ENCODE data around the gene APRT. TPM values are rescaled to one million over a fixed set of nuclear protein-coding genes. Genes with fewer than 3 reads are reported as not detected.

The APRT gene
- total RNA-seq, 2 donors from 2014 or later: 165 to 211 TPM

DNA sequence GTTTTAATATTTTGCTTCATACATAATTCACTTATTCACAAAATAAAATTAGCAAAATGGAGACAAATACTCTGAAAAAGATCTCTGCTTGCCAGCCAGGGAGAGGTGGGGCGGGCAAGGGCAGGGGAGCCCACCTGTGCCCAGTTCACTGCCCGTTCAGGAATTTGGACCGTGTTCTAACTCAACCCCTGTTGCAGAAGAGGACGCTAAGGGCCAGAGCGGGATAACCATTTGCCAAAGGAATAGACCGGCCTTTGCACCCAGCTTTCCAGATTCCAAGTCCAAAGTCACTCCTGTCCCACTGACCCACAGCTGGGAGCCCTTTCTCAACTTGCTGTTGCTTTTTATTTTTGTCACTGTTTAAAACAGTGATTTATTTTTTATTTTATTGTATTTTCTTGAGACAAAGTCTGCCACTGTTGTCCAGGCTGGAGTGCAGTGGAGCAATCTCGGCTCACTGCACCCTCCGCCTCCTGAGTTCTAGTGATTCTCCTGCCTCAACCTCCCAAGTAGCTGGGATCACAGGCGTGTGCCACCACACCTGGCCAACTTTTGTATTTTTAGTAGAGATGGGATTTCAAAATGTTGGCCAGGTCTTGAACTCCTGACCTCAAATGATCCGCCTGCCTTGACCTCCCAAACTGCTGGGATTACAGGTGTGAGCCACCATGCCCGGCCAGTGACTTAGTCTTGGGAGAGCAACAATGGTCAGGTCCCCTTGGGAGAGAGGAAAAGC, 24.0 kb downstream of the APRT start:
- H3K4me3 ChIP-seq: no peak overlapping the region
- intact Hi-C loops (cut with DNase I): no loop called here
- H3K4me1 ChIP-seq (replicated peaks): peaks cover 5% of the 10 kb centered on the region
- TF ChIP-seq, protein P1, sequence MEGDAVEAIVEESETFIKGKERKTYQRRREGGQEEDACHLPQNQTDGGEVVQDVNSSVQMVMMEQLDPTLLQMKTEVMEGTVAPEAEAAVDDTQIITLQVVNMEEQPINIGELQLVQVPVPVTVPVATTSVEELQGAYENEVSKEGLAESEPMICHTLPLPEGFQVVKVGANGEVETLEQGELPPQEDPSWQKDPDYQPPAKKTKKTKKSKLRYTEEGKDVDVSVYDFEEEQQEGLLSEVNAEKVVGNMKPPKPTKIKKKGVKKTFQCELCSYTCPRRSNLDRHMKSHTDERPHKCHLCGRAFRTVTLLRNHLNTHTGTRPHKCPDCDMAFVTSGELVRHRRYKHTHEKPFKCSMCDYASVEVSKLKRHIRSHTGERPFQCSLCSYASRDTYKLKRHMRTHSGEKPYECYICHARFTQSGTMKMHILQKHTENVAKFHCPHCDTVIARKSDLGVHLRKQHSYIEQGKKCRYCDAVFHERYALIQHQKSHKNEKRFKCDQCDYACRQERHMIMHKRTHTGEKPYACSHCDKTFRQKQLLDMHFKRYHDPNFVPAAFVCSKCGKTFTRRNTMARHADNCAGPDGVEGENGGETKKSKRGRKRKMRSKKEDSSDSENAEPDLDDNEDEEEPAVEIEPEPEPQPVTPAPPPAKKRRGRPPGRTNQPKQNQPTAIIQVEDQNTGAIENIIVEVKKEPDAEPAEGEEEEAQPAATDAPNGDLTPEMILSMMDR (IDR thresholded peaks at IDR 0.05): no peak
- no peaks in the 10 kb centered on the region for H3K9me3 ChIP-seq
- no peak overlapping the region for H3K27ac ChIP-seq
- no peaks in the 10 kb centered on the region for H3K27me3 ChIP-seq (replicated peaks; ENCODE audit: insufficient read depth)
- DNase-seq (ENCODE audit: low spot score): no peak
- WGBS: 82% methylated on average over 11 of the region's 11 CpGs
- H3K36me3 ChIP-seq: no peaks in the 10 kb centered on the region

DNA sequence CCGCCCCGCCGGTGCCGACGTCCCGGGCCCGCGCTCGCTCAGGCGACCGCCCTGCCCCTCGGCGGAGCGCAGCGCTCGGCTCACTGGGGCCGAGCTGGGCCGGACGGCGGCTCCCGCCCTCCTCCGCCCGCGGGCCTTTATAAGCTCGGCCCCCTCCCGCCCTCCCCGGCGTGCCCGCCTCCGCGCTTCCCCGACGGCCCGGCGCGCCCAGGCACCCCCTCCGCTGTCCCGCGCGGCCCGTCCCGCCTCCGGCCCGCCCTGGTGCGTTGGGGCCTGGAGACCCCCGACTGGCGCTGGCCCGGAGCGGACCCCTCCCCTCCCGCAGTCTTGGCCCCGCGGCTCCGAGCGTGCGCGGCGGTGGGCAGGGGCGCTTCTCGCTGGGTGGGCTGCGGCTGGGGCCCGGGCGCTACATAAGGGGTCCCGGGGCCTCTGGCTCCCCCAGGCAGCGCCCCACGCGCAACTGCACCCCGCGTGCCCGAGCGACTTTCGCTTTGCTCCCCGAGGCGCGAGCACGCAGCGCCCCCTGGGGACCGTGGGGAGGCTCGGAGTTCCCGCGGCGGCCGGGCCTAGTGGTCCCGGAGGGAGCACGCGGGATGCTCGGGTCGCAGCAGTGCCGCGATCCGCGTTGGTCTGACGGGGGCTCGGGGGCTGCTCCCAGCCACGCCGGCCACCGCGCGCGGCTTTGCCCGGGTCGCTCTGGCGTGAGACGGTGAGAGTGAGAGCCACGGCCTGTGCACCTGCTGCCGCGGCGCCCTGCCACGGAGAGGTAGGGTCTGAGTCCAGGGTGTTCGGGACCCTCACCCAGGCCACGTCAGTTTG, 26.4 kb downstream of the APRT start, which contains the start of gene PIEZO1:
Gene PIEZO1 (minus strand): TSS at position 115 of the 819 bp plus-strand sequence. CDS start 256 bp downstream, outside the sequence.
- Histone ChIP-seq H3K9me3 (no peaks in the 10 kb centered on the region), H3K27ac (peak within 1 kb of the TSS; percentile 90 to 94), H3K4me3 (peak within 1 kb of the TSS; percentile 86 to 89), H3K4me1 (replicated peaks) (peaks cover 5% of the 10 kb centered on the region), H3K27me3 (replicated peaks; ENCODE audit: insufficient read depth) (no peaks in the 10 kb centered on the region), H3K36me3 (no peaks in the 10 kb centered on the region)
- intact Hi-C loops (cut with DNase I): no loop called here
- 5% methylated on average over 48 of the region's 110 CpGs for WGBS
- TF ChIP-seq POLR2A (IDR thresholded peaks at IDR 0.05) (peak; percentile 46), POLR2AphosphoS5 (IDR thresholded peaks at IDR 0.05) (peak; percentile 9)
- TF ChIP-seq, protein P1 (IDR thresholded peaks at IDR 0.05): peak; percentile 86 to 98 (median 97)
- peak; percentile 61 for DNase-seq (ENCODE audit: low spot score)

DNA sequence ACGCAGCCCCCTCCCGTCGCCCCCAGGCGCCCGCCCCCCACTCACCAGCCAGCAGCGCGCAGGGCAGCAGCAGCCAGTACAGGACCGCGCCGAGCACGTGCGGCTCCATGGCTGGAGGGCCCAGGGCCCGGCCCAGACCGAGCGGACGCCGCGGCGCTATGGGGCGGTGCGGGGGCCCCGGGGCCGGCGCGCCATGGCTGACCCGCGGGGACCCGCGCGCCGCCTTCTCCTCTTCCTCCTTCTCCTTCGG, 26.9 kb downstream of the APRT start:
- H3K9me3 ChIP-seq: no peaks in the 10 kb centered on the region
- H3K4me3 ChIP-seq: peak overlapping the region; percentile 86 to 89
- intact Hi-C loops (cut with DNase I): loop anchor here (1.0 kb wide), 1 partner anchor 41 kb away; no protein-coding TSS in a partner anchor
- H3K27me3 ChIP-seq (replicated peaks; ENCODE audit: insufficient read depth): no peaks in the 10 kb centered on the region
- H3K36me3 ChIP-seq: no peaks in the 10 kb centered on the region
- peaks cover 8% of the 10 kb centered on the region for H3K4me1 ChIP-seq (replicated peaks)
- no peak for DNase-seq (ENCODE audit: low spot score)
- 0% methylated on average over 10 of the region's 32 CpGs for WGBS
- H3K27ac ChIP-seq: peak overlapping the region; percentile 90 to 94
- TF ChIP-seq POLR2A (IDR thresholded peaks at IDR 0.05): no peak
- TF ChIP-seq, protein P1 (IDR thresholded peaks at IDR 0.05): no peak
- TF ChIP-seq POLR2AphosphoS5 (IDR thresholded peaks at IDR 0.05): no peak

DNA sequence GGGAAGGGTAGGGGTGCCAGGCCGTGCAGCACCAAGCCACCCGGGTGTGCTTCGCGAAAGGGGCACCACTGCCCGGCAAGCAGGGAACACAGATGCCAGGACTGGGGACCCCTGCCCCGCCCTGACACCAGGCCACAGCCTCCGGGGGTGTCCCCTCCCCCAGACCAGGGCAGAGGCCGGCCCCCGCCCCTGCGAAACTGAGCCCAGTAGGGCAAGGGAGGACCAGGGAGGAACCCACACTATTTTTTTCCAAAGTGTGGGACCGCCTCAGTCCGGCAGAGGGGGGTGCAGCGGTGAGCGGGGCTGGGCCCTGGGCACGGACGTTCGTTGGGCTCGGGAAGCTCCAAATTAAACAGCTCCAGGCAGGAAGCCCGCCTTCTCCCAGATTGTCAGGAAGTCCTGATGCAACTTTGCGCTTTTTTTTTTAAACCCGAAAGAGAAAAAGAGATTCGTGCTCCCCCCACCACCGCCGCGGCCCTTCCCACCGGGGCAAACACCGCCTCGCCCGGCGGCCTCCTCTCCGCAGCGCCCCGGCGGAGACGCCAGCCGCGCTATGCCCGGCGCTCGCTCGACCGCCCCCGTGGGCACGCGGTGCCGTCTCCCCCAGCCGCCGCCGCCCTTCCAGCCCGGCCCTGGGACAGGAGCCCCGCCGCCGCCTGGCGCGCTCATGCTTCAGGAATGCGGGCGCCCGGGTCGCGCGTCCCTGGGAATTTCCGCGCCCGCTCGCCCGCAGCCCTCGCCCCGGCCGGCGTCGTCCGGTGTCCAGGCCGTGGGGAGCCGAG, 27.5 kb downstream of the APRT start:
- Histone ChIP-seq H3K36me3 (no peaks in the 10 kb centered on the region), H3K27ac (peak overlapping the region; percentile 90 to 94), H3K9me3 (no peaks in the 10 kb centered on the region), H3K27me3 (replicated peaks; ENCODE audit: insufficient read depth) (no peaks in the 10 kb centered on the region), H3K4me3 (peak overlapping the region; percentile 86 to 89), H3K4me1 (replicated peaks) (peaks cover 8% of the 10 kb centered on the region)
- intact Hi-C loops (cut with DNase I): loop anchor here (1.0 kb wide), 1 partner anchor 41 kb away; no protein-coding TSS in a partner anchor
- TF ChIP-seq POLR2A (IDR thresholded peaks at IDR 0.05): no peak
- peak; percentile 26 for TF ChIP-seq POLR2AphosphoS5 (IDR thresholded peaks at IDR 0.05)
- TF ChIP-seq, protein P1 (IDR thresholded peaks at IDR 0.05): peak; percentile 18 to 60 (median 54)
- peak; percentile 71 for DNase-seq (ENCODE audit: low spot score)
- 2% methylated on average over 38 of the region's 74 CpGs for WGBS

Measured in prostate gland (tissue), 2 donors.